VCaP (cell line): ENCODE data around the gene RPS15.
A peak's percentile ranks its signal among the peaks of the same experiment; 100 is the strongest.

Experiments used
- H3K27ac ChIP-seq: fragments of 450-650 bp; 2 replicates; pipeline ENCODE4 v1.5.1; 2017
- TF ChIP-seq, protein P1 (sequence below): fragments of 450-650 bp; conservative IDR thresholded peaks from 2 replicates; pipeline ENCODE4 v1.5.1; 2017; ENCODE audit warnings: mild to moderate bottlenecking, moderate library complexity

Gene RPS15

DNA sequence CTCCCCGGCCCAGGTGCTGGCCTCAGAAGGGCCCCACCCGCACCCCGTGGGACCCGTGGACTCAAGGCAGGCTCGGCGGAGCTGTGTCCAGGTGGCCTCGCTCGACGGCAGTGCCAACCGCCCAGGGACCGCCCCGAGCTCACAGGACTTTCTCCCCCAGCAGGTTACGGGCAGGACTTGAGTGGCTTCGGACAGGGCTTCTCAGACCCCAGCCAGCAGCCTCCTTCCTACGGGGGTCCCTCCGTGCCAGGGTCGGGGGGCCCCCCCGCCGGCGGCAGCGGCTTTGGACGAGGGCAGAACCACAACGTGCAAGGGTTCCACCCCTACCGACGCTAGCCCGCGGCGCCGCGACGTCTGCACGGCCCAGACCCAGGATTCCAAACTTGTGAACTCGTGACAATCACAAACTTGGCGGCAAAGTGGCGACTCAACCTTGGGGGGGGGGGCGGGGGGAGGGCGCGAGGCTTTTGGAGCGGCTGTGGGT lies 3.6 kb upstream of the RPS15 start:
- H3K27ac ChIP-seq = no peak overlapping the region

DNA sequence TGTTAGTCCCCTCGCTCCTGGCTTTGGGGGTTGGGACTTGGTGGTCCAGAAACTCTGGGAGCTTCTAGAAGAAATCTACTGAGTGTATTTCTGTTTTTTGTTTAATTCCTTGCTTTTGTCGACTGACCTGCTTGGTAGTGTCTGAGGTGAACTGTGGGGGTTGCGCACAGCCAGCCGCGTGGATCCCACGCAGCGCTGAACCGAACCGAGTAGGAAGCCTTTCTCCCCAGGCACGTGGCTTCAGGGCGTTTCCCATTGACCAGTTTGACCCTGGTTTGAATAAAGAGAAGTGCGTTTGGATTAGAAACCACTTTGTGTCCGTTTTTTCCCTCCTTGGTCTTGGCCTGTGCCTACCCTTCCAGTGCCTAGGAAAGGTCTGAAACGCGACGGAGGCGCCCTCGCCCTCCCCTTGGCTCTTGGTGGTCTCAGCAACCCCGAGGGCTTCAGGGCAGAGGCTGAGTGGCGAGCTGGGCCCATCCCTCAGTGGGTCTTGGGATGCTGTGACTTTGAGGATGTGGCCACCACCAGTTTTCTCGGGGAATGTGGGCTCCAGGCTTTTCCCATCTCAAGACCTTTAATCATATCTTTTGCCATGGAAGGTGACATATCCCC lies 2.7 kb upstream of the RPS15 start:
- no peak overlapping the region for H3K27ac ChIP-seq
- TF ChIP-seq, protein P1, sequence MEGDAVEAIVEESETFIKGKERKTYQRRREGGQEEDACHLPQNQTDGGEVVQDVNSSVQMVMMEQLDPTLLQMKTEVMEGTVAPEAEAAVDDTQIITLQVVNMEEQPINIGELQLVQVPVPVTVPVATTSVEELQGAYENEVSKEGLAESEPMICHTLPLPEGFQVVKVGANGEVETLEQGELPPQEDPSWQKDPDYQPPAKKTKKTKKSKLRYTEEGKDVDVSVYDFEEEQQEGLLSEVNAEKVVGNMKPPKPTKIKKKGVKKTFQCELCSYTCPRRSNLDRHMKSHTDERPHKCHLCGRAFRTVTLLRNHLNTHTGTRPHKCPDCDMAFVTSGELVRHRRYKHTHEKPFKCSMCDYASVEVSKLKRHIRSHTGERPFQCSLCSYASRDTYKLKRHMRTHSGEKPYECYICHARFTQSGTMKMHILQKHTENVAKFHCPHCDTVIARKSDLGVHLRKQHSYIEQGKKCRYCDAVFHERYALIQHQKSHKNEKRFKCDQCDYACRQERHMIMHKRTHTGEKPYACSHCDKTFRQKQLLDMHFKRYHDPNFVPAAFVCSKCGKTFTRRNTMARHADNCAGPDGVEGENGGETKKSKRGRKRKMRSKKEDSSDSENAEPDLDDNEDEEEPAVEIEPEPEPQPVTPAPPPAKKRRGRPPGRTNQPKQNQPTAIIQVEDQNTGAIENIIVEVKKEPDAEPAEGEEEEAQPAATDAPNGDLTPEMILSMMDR = no peak

More for the DNA sequence above, 3.6 kb upstream of the RPS15 start:
- TF ChIP-seq, protein P1 = no peak

DNA sequence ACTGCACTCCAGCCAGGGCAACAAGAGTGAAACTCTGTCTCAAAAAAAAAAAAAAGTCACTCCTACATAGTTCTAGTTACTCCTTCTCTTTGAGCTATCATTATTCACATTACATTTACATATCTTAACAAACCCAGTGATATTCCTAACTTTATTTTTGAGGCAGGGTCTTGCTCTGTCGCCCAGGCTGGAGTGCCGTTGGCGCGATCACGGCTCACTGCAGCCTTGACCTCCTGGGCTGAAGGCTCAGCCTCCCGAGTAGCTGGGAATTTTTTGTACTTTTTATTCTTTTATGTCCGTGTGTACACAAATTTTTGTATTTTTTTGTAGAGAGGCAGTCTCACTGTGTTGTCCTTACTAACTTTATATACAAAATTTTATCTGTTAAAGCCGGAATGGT lies 587 bp upstream of the RPS15 start:
- H3K27ac ChIP-seq = peak overlapping the region; percentile 89
- TF ChIP-seq, protein P1 = no peak

DNA sequence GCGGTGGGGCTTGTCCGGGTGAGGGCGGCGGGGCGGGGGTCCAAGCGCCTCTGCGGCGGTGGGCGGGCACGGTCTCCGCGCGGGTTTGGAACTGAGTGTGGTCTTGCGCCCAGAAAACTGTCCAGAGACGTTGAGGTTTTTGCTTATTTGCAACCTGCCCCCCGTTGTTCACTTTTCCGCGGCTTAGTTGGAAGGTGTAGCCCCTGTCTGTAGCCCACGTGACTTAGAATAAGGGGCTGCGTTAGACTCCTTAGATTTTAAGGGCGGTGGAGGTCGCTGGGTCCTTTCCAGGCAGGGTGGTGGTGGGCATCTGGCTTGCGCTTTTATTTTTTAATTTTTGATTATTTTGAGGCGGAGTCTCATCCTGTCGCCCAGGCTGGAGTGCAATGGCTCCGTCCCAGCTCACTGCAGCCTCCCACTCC lies 748 bp downstream of the RPS15 start:
- TF ChIP-seq, protein P1 = no peak
- peak overlapping the region; percentile 89 for H3K27ac ChIP-seq

DNA sequence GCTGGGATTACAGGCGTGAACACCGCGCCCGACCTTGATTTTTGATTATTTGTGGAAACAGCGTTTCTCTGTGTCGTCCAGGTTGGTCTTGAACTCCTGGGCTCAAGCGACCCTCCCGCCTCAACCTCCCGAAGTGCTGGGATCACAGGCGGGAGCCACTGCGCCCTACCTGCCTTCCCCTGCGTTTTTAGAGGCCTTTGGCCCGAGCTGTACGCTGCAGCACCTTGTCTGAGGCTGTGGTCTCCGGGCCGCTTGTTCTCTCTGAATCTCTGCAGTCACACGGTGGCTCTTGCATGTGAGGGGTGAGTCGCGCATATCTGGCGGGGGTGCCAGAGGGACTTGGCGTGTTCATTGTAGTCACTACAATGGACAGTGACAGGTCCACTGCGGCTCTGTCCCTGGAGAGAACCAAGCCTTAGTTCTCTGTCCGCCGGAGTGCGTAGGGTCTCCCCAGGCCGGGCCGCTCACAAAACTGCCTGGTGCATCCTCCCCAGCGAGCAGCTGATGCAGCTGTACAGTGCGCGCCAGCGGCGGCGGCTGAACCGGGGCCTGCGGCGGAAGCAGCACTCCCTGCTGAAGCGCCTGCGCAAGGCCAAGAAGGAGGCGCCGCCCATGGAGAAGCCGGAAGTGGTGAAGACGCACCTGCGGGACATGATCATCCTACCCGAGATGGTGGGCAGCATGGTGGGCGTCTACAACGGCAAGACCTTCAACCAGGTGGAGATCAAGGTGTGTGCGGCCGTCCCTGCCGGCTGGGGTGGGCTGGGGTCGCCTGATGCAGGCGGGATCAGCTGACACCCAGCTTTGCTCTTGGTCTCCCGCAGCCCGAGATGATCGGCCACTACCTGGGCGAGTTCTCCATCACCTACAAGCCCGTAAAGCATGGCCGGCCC lies 1.6 kb downstream of the RPS15 start:
- H3K27ac ChIP-seq = peak overlapping the region; percentile 89

DNA sequence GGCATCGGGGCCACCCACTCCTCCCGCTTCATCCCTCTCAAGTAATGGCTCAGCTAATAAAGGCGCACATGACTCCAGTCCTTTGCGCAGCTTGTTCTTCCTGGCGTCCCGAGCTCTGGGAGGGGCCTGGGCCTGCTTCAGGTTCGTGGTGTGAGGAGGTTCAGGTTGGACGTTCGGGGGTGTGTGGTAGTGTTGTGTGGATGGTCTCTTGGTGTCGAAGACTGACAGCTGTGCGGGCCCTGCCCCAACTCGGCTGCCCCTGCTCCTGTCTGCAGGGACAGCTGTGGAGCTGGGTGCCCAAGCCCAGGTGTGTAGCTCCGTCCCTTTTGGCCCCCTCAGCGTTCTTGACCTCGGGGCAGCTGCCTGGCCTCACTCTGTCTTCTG lies 2.2 kb downstream of the RPS15 start:
- TF ChIP-seq, protein P1 = no peak
- H3K27ac ChIP-seq = peak overlapping the region; percentile 89

DNA sequence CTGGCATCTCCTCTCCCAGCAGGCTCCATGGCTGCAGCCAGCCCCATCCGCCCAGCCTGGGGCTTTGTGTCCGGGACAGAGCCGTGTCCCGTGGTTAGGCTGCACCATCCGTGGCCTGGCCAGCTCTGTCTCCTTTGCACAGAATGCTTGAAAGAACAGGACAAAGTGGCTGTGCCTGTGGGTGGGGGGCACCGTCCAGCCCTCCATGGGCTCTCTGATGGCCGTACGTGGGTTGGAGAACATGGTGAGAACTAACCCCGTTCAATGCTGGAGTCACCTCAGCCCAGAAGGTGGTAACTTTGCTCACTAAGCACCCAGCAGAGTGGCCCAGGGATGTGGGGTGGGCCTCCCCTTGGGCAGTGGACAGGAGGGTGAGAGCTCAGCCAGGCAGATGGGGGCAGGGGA lies 2.8 kb downstream of the RPS15 start:
- H3K27ac ChIP-seq = peak overlapping the region; percentile 89
- TF ChIP-seq, protein P1 = no peak
